HCEC 1CT (cell line): Measurements from ENCODE around the gene GRHL1.
"Not testable (repeated sequence)": the region's sequence is repeated elsewhere in the genome, so short reads cannot be mapped to it uniquely, and the experiment has no call there.

Experiments
- DNase-seq: peaks from one replicate; pipeline ENCODE4 v3.0.0-alpha.2; 2017

GRHL1 gene

GRCh38 chr2:9998916-9999654 is 47.6 kb downstream of the GRHL1 start:
- no peak for DNase-seq

GRCh38 chr2:9999693-10000092 is 48.2 kb downstream of the GRHL1 start:
- DNase-seq = no peak

GRCh38 chr2:10000541-10000940 is 49.0 kb downstream of the GRHL1 start:
- no peak for DNase-seq

- DNase-seq = no peak
Observed at GRCh38 chr2:10001586-10001985, 50.1 kb downstream of the GRHL1 start.

GRCh38 chr2:10002109-10002508 is 50.6 kb downstream of the GRHL1 start:
- DNase-seq = no peak

GRCh38 chr2:10002681-10003080 is 51.2 kb downstream of the GRHL1 start:
- DNase-seq = no peak

GRCh38 chr2:10003206-10004125 is 52.0 kb downstream of the GRHL1 start:
- no peak for DNase-seq

- DNase-seq = no peak
Observed at GRCh38 chr2:10004401-10004800, 52.9 kb downstream of the GRHL1 start.

- no peak for DNase-seq
Observed at GRCh38 chr2:10004836-10005235, 53.3 kb downstream of the GRHL1 start.

GRCh38 chr2:10005461-10006235 is 54.2 kb downstream of the GRHL1 start:
- DNase-seq = no peak

- DNase-seq = no peak
Observed at GRCh38 chr2:10006236-10007161, 55.0 kb downstream of the GRHL1 start.

GRCh38 chr2:10007435-10007834 is 55.9 kb downstream of the GRHL1 start:
- no peak for DNase-seq

GRCh38 chr2:10007921-10008808 is 56.7 kb downstream of the GRHL1 start:
- DNase-seq = no peak

GRCh38 chr2:10008809-10009176 is 57.3 kb downstream of the GRHL1 start:
- DNase-seq = no peak

- no peak for DNase-seq
Observed at GRCh38 chr2:10009271-10009810, 57.8 kb downstream of the GRHL1 start.

GRCh38 chr2:10009811-10010781 is 58.6 kb downstream of the GRHL1 start:
- DNase-seq = peak; percentile 32

- not testable (repeated sequence) for DNase-seq
Observed at GRCh38 chr2:10010861-10011605, 59.5 kb downstream of the GRHL1 start.

- not testable (repeated sequence) for DNase-seq
Observed at GRCh38 chr2:10011606-10012325, 60.3 kb downstream of the GRHL1 start.
